K562 (cell line): ENCODE results near the gene UBTD1. TPM values are rescaled to one million over a fixed set of nuclear protein-coding genes. Genes with fewer than 3 reads are reported as not detected.

Source experiments
- BRF1 ChIP-seq: IDR thresholded peaks from 3 replicates; pipeline ENCODE4 v1.6.1; 2011; ENCODE audit warnings: borderline replicate concordance, mild to moderate bottlenecking; ENCODE audit not compliant: insufficient read length; ENCODE audit errors: extremely low read depth
- EGR1 ChIP-seq: fragments of 450-650 bp; conservative IDR thresholded peaks from 2 replicates; pipeline ENCODE4 v1.6.1; 2017; ENCODE audit warnings: mild to moderate bottlenecking
- EP400 ChIP-seq: fragments of 450-650 bp; IDR thresholded peaks from 2 replicates; pipeline ENCODE4 v1.6.1; 2017; ENCODE audit warnings: antibody characterized with exemption, mild to moderate bottlenecking, moderate library complexity
- ESRRB ChIP-seq: fragments of 250-450 bp; sonication (Bioruptor Pico); IDR thresholded peaks from 2 replicates; pipeline ENCODE4 v1.5.0; 2020; ENCODE audit warnings: mild to moderate bottlenecking, moderate library complexity, borderline replicate concordance
- HNRNPL ChIP-seq: fragments of 200-400 bp; formaldehyde crosslinking; IDR thresholded peaks from 2 replicates; pipeline ENCODE4 v1.6.1; 2017; ENCODE audit warnings: low read depth, mild to moderate bottlenecking, low read length
- MED1 ChIP-seq: sonication (generic); formaldehyde crosslinking; IDR thresholded peaks from 2 replicates; pipeline ENCODE4 v1.8.1; 2023; ENCODE audit warnings: missing genetic modification reagents, borderline replicate concordance
- NRF1 ChIP-seq, 2 experiments: fragments of 450-650 bp; IDR thresholded peaks in 1 of 2; conservative IDR thresholded peaks in 1 of 2; 2 replicates each; pipeline ENCODE4 v1.6.1; 2014; ENCODE audit warnings: mild to moderate bottlenecking in 2 of 2
- TAF7 ChIP-seq: fragments of 450-650 bp; IDR thresholded peaks from 2 replicates; pipeline ENCODE4 v1.6.1; 2016; ENCODE audit warnings: missing genetic modification characterization, missing compliant biosample characterization
- TAF9B ChIP-seq: fragments of 450-650 bp; IDR thresholded peaks from 2 replicates; pipeline ENCODE4 v1.6.1; 2018; ENCODE audit warnings: mild to moderate bottlenecking; ENCODE audit not compliant: partially characterized antibody
- ZBTB17 ChIP-seq: fragments of 450-650 bp; formaldehyde crosslinking; IDR thresholded peaks from 2 replicates; pipeline ENCODE4 v1.4.0; 2020; ENCODE audit warnings: mild to moderate bottlenecking
- ZNF584 ChIP-seq: fragments of 200-800 bp; sonication (Bioruptor generic); IDR thresholded peaks from 2 replicates; pipeline ENCODE4 v1.6.1; 2016; ENCODE audit warnings: low read depth, mild to moderate bottlenecking, missing genetic modification characterization, missing compliant biosample characterization
- ZNF77 ChIP-seq: fragments of 250-450 bp; sonication (Bioruptor Pico); IDR thresholded peaks from 2 replicates; pipeline ENCODE4 v1.5.0; 2020
- ZNF780A ChIP-seq: fragments of 250-450 bp; sonication (Bioruptor Pico); IDR thresholded peaks from 2 replicates; pipeline ENCODE4 v1.5.0; 2021; ENCODE audit warnings: mild to moderate bottlenecking
- ZSCAN29 ChIP-seq: fragments of 450-650 bp; IDR thresholded peaks from 2 replicates; pipeline ENCODE4 v1.6.1; 2017
- polyA plus RNA-seq, 8 experiments: library from polyadenylated mRNA; depleted of rRNA in 4 of 8; stranded (reverse) in 5 of 8; unstranded in 3 of 8; fragments of >200 nt; fragmentation: Nextera tagmentation in 2 of 8; fragmentation: Illumina TruSeq in 1 of 8; extraction: Ambion mirVana in 2 of 8; extraction: Trizol in 1 of 8; gene quantifications; 2 replicates each; pipeline versions ENCODE4 v1.2.1 to v1.2.3, GENCODE V29; 2011 to 2014; ENCODE audit warnings: inconsistent platforms in 1 of 8, missing spikeins in 1 of 8
- total RNA-seq, 7 experiments: library from RNA; depleted of rRNA in 6 of 7; stranded (reverse); fragments of >200 nt in 6 of 7; fragmentation: Illumina TruSeq in 2 of 7; extraction: Trizol in 2 of 7; gene quantifications; 2 replicates each; pipeline versions ENCODE4 v1.2.1 to v1.2.3, GENCODE V29; 2011 to 2021; ENCODE audit warnings: low replicate concordance in 1 of 7
- TF ChIP-seq, protein P1 (sequence below): fragments of 450-650 bp; IDR thresholded peaks from 2 replicates; pipeline ENCODE4 v1.6.1; 2016; ENCODE audit warnings: low read depth
- TF ChIP-seq, protein P2 (sequence below): fragments of 450-650 bp; formaldehyde crosslinking; IDR thresholded peaks from 2 replicates; pipeline ENCODE4 v1.4.0; 2022; ENCODE audit warnings: missing genetic modification characterization
- TF ChIP-seq, protein P3 (sequence below): fragments of 450-650 bp; formaldehyde crosslinking; IDR thresholded peaks from 2 replicates; pipeline ENCODE4 v1.4.0; 2020; ENCODE audit warnings: mild to moderate bottlenecking, moderate library complexity

Gene UBTD1
- total and polyA plus RNA-seq, 9 of the 15 experiments (the other 6 are each of a cell fraction or from before 2014, with no cell fraction given): 0.08 to 1.6 (median 0.81) TPM; not detected in 1

DNA sequence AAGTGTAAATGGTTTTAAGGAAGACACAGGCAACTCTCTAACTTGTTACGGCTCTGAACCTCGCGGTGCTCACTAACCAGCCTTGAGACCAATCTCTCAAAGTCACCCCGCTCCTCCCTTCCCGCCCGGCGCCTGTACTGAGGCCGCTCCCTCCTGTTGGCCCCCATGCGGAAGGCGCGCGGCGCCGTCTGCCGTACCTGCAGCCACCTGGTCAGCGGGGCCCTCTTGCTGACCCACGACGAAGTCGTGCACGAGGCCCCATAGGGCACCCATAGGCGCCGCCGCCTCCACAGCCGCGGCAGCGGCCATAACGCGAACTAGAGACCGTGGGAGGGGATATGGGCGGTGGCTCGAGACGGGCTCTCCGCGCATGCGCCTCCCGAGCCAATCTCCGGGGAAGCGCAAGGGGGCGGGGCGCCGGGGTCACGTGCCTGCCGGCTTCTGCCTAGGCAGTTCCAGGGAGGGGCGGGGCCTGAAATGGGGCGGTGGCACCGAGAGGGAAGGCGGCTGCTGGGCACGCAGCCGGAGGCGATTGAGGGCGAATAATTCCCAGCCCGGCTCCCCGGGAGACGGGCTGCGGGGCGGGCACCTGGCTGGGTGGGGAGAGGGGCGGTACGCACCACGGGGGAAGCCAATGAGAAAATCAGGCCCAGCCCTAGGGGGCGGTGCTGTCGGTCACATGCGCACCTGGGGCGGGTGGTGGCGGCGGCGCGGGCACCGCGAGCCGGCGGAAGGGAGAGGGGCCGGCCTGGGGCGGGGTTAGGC lies 466 bp upstream of the UBTD1 start, which contains the start of gene MMS19 (continued):
- TF ChIP-seq, protein P1, sequence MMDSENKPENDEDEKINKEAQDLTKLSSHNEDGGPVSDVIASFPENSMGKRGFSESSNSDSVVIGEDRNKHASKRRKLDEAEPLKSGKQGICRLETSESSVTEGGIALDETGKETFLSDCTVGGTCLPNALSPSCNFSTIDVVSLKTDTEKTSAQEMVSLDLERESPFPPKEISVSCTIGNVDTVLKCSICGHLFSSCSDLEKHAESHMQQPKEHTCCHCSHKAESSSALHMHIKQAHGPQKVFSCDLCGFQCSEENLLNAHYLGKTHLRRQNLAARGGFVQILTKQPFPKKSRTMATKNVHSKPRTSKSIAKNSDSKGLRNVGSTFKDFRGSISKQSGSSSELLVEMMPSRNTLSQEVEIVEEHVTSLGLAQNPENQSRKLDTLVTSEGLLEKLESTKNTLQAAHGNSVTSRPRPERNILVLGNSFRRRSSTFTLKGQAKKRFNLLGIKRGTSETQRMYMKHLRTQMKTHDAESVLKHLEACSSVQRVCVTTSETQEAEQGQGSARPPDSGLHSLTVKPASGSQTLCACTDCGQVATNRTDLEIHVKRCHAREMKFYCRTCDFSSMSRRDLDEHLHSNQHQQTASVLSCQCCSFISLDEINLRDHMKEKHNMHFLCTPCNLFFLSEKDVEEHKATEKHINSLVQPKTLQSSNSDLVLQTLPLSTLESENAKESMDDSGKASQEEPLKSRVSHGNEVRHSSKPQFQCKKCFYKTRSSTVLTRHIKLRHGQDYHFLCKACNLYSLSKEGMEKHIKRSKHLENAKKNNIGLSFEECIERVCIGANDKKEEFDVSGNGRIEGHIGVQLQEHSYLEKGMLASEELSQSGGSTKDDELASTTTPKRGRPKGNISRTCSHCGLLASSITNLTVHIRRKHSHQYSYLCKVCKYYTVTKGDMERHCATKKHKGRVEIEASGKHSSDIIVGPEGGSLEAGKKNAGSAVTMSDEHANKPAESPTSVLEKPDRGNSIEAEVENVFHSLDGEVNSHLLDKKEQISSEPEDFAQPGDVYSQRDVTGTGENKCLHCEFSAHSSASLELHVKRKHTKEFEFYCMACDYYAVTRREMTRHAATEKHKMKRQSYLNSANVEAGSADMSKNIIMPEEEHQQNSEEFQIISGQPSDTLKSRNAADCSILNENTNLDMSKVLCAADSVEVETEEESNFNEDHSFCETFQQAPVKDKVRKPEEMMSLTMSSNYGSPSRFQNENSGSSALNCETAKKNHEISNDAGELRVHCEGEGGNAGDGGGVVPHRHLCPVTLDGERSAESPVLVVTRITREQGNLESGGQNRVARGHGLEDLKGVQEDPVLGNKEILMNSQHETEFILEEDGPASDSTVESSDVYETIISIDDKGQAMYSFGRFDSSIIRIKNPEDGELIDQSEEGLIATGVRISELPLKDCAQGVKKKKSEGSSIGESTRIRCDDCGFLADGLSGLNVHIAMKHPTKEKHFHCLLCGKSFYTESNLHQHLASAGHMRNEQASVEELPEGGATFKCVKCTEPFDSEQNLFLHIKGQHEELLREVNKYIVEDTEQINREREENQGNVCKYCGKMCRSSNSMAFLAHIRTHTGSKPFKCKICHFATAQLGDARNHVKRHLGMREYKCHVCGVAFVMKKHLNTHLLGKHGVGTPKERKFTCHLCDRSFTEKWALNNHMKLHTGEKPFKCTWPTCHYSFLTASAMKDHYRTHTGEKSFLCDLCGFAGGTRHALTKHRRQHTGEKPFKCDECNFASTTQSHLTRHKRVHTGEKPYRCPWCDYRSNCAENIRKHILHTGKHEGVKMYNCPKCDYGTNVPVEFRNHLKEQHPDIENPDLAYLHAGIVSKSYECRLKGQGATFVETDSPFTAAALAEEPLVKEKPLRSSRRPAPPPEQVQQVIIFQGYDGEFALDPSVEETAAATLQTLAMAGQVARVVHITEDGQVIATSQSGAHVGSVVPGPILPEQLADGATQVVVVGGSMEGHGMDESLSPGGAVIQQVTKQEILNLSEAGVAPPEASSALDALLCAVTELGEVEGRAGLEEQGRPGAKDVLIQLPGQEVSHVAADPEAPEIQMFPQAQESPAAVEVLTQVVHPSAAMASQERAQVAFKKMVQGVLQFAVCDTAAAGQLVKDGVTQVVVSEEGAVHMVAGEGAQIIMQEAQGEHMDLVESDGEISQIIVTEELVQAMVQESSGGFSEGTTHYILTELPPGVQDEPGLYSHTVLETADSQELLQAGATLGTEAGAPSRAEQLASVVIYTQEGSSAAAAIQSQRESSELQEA: peak; percentile 65
- TF ChIP-seq TAF7 (tag): peak; percentile 76
- TF ChIP-seq BRF1: no peak
- peak; percentile 81 for TF ChIP-seq EP400
- no peak for TF ChIP-seq ZNF77 (CRISPR knock-in tag)
- no peak for TF ChIP-seq ZNF780A (CRISPR knock-in tag)
- peak; percentile 54 for TF ChIP-seq EGR1
- TF ChIP-seq, protein P2, sequence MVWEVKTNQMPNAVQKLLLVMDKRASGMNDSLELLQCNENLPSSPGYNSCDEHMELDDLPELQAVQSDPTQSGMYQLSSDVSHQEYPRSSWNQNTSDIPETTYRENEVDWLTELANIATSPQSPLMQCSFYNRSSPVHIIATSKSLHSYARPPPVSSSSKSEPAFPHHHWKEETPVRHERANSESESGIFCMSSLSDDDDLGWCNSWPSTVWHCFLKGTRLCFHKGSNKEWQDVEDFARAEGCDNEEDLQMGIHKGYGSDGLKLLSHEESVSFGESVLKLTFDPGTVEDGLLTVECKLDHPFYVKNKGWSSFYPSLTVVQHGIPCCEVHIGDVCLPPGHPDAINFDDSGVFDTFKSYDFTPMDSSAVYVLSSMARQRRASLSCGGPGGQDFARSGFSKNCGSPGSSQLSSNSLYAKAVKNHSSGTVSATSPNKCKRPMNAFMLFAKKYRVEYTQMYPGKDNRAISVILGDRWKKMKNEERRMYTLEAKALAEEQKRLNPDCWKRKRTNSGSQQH: peak; percentile 51; the same call in 1 of the 2 replicates
- 0 out of 2 replicates have a peak, but pooled peaks have one; percentile 49 for TF ChIP-seq ZSCAN29
- TF ChIP-seq TAF9B: peak; percentile 73
- TF ChIP-seq HNRNPL: peak; percentile 72; the same call in 1 of the 2 replicates
- no peak for TF ChIP-seq MED1 (CRISPR knock-in tag)
- TF ChIP-seq ESRRB (CRISPR knock-in tag): no peak
- TF ChIP-seq ZNF584 (CRISPR knock-in tag): no peak
- TF ChIP-seq NRF1 (conservative IDR thresholded peaks at IDR 0.05 in 1 of 2, IDR thresholded peaks at IDR 0.05 in 1 of 2): peak; percentile 95 to 96
- TF ChIP-seq, protein P3, sequence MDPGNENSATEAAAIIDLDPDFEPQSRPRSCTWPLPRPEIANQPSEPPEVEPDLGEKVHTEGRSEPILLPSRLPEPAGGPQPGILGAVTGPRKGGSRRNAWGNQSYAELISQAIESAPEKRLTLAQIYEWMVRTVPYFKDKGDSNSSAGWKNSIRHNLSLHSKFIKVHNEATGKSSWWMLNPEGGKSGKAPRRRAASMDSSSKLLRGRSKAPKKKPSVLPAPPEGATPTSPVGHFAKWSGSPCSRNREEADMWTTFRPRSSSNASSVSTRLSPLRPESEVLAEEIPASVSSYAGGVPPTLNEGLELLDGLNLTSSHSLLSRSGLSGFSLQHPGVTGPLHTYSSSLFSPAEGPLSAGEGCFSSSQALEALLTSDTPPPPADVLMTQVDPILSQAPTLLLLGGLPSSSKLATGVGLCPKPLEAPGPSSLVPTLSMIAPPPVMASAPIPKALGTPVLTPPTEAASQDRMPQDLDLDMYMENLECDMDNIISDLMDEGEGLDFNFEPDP: 0 out of 2 replicates have a peak, but pooled peaks have one; percentile 41
- TF ChIP-seq ZBTB17 (CRISPR knock-in tag): peak; percentile 61; the same call in 1 of the 2 replicates
